HG02870 (cell line): ENCODE measurements around the gene ZNF644.
"Not testable (repeated sequence)": the region's sequence is repeated elsewhere in the genome, so short reads cannot be mapped to it uniquely, and the experiment has no call there.

ENCODE experiments used
- ATAC-seq: cut with Tn5 transposase; IDR thresholded peaks from one replicate; pipeline ENCODE4 v1.9.1; 2021; ENCODE audit warnings: mild to moderate bottlenecking, moderate library complexity; ENCODE audit not compliant: unreplicated experiment

Gene ZNF644

DNA sequence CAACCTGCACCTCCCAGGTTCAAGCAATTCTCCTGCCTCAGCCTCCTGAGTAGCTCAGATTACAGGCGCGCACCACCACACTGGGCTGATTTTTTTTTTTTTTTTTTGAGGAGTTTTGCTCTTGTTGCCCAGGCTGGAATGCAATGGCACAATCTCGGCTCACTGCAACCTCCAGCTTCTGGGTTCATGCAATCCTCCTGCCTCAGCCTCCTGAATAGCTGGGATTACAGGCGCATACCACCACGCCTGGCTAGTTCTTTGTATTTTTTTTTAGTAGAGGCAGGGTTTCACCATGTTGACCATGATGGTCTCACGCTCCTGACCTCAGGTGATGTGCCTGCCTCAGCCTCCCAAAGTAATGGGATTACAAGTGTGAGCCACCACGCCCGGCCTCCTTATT is 93.6 kb downstream of the ZNF644 start:
- not testable (repeated sequence) for ATAC-seq

DNA sequence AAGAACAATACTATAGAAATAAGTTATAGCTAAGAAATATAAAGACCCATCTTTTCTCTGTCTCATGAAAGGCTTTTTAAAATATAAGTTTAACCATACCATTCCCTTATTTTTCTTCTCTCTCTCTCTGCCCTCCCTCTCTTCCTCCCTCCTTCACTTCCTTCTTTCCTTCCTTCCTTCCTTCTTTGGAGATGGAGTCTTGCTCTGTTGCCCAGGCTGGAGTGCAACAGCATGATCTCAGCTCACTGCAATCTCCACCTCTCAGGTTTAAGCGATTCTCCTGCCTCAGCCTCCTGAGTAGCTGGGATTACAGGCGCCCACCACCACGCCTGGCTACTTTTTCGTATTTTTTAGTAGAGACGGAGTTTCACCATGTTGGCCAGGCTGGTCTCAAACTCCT is 94.2 kb downstream of the ZNF644 start:
- not testable (repeated sequence) for ATAC-seq

DNA sequence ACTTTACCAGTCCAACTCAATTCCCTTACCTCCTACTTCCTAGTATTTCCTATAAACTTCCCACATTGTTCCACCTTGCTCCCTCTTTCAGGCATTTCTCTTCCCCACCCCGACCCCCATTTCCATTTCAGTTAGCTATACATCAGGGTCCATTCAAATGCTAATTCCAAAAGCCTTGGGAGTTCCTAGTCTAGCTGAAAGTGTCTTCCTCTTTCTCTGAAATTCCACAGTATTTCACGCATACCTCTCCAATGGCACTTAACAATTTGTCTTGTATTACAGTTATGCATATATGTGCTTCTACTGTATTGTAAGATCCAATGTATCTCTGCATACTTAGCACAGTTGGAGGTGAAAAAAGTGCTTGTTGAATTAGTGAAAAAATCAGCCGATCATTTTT is 94.9 kb downstream of the ZNF644 start:
- ATAC-seq: no peak

DNA sequence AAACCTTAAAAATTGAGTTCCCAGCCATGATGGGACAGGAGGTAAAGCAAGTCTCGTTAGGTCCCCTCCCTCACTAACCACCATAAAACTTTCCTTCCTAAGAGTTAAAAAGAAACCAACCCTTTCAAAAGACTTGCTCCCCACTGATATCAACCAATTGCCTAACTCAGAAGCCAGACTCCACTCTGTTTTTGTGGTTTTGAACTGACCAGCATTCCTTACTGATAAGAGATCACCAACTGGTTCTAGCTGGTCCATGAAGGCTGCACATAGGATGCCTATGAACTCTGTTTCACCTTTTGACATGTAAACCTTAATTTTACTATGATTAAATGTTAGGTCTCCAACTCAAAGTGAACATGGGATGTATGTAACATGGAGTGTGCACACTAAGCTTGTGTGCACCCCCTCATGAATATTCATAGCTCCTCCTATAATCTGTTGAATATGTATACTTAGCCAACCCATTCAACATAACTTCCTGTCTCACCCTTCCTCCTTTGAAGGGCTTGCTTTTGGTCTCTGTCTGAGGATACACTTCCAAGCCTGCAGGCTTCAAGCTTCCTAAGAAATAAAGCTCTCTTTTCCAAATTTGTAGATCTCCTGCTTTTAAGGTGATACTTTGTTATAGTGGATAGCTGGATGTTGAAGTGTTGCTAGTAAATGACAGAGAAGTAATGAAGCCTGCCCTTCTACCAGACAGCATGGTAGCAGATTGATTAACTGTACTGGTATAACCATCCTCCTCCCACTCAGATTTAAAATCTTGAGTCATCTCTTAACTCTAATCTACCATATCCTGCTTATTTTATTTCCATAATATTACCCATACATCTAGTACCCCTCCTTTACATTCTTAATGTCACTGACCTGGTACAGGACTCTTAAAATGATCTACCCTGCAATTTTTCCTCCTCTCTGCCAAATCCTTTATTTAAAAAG is 95.6 kb downstream of the ZNF644 start:
- ATAC-seq: no peak

DNA sequence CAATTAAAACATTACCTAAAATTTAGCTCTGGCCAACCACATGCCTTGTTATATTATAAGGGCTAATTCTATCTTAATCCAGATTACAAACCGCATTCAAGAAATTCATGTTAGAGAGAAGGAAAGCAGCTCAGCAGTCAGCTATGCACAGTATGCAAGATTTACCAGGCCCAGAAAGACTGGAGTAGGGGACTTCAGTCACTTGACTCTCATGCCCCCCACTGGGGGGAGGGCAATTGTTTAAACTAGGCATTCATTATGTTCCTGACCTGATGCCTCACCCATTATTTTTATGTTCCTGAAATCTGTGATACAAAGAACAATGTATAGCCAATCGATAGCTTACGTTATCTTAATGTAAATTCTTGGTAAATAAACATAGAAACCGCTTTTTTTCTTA is 96.9 kb downstream of the ZNF644 start:
- no peak for ATAC-seq

DNA sequence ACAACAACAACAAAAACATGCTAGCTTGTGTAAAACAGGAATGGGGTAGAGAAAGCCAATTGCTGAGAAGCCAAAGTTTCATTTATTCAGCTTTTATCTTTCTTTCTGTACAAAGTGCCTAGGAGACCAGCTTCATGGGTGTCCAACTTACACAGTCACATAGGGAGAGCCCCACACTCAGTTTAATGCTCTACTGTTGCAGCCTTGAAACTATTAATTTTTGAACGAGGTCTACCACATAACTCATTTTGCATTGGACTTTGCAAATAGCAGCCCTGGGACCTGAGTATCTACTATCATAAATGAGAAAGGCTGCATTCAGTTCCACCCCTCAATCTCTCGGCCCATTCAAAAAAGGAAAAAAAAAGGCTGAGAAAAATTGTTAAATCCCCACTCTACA is 98.8 kb downstream of the ZNF644 start:
- ATAC-seq: no peak

DNA sequence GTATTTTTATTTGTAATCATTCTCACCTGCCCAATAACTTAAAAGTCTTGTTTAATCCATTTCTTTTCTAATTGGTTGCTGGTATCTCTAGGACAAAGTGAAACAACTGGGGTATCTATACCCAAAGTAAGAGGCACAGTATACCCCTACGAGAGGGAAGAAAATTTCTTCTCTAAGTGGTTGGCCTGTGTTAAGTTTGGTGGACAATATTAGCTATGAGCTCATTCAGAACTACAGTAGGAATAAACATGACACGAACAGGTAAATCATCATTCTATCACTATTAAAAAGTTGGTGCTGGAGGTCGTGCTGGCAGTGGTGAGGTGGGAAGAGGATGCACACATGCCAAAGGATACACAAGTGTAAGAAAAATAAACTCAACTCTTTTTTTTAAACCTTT is 99.6 kb downstream of the ZNF644 start:
- no peak for ATAC-seq

DNA sequence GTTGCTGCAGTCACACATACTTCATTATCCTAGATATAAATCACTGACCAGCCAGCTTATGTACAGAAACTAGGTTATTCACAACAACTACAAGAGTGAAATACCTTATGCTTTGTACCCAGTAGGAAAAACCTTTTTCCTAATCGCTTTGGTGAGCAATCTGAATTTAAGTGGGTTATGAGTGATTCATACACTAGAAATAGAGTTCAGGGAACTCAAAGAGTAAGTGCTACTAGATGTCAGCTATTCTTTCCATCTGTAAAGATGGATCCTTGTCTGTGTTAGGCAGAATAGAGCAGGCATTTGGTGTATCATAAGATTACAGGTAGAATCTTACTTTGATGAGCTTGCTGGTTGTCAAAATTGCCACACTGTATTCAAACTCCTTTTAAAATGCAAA is 101.9 kb downstream of the ZNF644 start:
- ATAC-seq: no peak

DNA sequence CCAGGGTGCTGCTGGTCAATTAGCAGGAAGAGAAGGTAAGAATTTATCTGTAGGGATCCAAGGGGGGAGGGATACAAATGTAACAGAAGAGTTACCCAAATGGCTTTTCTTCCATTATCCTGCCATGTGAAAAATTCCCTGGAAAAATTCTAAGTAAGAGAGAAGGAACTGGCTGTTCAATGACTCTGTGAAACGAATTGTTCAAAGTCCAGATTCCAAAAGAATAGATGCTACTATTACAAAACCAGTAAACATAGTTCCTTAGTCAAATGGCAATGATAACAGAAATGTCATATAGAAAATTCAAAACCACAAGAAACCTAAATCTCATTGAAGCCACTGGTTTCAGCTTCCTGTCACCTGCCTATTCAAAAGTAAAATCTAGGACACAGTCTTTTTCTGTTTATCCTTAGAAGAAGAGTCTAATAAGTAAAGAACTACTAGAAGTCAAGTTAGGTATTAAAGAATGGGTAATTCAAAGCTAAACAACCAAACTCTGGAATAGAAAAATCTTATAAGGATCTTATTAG is 102.6 kb downstream of the ZNF644 start:
- ATAC-seq: no peak

DNA sequence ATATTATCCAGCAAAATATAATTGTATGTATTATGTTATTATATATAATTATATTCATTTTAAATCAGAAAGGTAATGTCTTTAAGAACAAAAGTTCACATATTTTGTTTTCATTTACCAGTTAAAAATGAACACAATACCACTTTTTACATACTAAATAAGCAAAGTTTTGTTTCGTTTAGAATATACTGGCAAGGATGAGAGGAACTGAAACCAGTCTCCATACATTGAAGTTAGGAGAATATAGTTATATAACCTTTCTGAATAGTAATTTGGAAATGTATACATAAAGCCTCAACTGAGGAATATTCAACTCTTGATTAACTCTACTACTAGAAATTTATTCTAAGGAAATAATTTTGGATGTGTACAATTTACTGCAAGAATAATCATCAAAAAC is 110.5 kb downstream of the ZNF644 start:
- no peak for ATAC-seq

DNA sequence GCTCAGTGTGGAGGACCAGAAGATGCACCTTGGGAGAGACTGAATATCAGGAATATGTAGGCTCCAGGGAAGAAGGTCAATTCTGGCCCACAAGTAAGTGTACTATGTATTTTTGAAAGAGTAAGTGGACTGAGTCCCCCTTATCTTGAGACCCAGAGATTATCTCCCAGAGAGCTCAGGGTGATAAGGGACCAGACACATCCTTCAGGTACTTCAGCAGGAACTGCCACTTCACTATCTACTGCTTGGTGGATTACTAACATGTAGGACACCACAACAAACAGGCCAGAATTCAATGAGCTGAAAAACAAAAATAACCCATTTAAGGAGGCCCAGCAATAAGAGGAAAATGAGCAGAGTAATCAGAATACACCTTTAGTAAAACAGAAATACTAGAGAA is 119.2 kb downstream of the ZNF644 start:
- no peak for ATAC-seq

DNA sequence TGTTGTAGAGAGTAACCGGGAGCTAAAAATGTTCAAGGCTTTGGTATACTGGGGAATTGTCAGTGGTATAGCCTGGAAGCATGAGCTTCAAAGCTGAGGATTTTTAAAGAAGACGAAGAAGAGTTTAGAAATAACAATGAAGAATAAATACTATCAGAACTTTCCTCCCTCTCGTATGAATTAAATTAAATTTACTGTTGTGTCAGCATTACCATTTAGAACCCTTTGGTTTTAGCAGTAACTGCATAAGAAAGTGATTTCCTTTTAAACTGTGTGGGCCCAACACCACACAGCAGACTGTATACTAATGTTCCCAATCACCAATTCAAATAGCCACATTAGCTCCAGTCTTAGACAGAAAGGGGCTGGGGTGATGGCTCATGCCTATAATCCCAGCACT is 122.6 kb downstream of the ZNF644 start:
- no peak for ATAC-seq

DNA sequence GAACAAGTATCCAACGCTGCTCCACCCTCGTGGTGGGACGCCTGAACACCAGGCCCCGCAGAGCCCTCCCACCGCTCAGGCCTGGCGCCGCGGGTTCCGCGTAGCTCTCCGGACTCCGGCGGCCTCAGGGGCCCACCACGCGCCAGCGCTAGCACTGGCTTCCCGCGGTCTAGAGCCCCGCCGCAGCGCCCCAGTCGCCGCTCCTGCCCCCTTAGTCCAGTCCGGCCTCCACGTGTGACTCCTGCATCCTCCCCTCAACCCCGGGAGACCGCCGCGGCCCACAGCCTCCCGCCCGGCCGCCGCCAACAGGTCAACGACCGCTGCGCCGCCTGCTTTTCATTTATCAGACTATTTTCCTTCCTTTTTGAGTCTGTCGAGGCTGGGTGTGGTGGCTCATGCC is 128.2 kb downstream of the ZNF644 start:
- not testable (repeated sequence) for ATAC-seq

DNA sequence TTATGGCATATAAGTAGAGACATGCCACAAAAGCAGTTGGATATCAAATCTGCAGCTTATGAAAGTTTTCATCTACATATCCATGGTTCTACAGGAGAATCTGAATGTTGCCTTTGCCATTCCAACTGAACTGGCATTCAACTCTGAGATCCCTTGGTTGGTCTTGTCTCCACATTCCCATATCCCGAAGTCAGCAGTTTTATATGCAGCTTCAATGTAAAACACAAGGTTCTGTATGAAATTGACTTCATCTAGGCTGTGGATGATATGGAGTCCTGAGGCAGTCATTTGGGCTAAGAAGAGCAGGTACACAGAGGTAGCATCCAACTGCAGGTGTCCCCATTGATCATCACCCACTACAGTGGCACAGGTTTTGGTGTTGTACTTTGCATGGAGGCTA is 129.0 kb downstream of the ZNF644 start:
- ATAC-seq: not testable (repeated sequence)

DNA sequence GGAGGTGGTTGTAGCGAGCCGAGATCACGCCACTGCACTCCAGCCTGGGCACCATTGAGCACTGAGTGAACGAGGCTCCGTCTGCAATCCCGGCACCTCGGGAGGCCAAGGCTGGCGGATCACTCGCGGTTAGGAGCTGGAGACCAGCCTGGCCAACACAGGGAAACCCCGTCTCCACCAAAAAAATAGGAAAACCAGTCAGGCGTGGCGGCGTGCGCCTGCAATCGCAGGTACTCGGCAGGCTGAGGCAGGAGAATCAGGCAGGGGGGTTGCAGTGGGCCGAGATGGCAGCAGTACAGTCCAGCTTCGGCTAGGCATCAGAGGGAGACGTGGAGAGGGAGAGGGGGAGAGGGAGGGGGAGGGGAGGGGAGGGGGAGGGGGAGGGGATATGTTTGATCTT is 129.6 kb downstream of the ZNF644 start:
- not testable (repeated sequence) for ATAC-seq

DNA sequence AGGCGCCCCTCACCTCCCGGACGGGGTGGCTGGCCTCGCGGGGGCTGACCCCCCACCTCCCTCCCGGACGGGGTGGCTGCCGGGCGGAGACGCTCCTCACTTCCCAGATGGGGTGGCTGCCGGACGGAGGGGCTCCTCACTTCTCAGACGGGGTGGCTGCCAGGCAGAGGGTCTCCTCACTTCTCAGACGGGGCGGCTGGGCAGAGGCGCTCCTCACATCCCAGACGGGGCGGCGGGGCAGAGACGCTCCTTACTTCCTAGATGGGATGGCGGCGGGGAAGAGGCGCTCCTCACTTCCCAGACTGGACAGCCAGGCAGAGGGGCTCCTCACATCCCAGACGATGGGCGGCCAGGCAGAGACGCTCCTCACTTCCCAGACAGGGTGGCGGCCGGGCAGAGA is 130.1 kb downstream of the ZNF644 start:
- ATAC-seq: not testable (repeated sequence)

DNA sequence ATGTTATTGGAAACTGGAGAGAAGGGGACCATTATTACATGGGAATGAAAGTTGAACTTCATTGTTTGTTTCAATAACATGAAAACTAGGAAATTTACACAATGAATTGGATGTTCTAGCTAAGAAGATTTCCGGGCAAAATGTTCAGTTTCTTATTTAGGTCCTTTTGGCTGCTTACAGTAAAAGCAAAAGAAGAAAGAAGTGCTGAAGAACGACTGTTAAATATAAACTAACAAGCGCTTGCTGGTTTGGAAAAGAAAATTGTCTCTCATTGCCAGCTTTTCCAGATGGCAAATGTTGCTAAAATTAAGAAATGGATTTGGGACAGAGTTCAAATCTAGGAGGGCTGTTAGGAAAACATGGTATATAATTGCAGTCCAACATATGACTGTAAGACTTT is 139.6 kb downstream of the ZNF644 start:
- ATAC-seq: no peak

DNA sequence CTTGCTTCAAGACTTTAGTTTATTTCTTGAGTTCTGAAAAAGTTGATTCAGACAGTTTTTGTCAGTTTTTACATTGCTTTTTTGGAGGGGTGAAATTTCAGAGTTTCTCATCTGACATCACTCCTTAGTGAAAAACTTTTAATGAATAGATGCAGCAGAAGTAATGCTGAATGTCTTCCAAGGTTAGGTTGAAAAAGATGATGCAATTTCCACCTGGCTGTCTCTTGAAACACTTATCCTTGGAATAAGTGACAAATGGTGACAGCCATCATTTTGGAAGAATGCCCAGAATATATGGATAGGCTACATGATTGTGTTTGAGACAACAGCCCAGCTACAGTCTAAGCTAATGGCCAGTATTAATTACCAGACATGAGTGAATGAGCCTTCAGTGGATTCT is 140.8 kb downstream of the ZNF644 start:
- ATAC-seq: no peak

DNA sequence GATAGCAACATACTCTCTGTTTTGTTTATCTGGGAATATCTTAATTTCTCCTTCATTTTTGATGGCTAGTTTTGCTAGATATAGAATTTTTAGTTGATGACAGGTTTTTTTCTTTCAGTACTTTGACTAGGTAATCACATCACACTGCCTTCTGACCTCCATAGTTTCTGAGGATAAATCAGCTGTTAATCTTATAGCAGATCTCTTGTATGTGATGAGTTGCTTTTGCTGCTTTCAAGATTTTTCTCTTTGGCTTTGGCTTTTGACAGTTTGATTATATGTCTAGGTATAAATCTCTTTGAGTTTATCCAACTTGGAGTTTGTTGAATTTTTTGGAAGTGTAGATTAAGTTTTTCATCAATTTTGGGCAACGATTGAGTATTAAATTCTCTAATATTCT is 142.6 kb downstream of the ZNF644 start:
- ATAC-seq: no peak

DNA sequence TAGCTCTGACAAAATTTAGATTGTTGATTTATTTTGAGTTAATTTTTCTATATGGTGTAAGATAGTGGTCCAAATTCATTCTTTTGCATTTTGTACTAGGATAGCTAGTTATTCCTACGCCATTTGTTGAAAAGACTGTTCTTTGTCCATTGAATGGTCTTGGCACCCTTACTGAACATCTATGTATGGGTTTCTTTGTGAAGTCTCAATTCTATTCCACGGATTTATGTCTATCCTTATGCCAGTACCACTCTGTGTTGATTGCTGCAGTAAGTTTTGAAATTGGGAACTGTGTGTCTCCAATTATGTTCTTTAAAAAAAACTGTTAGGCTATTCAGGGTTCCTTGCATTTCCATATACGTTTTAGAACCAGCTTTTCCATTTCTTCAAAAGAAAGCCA is 145.7 kb downstream of the ZNF644 start:
- no peak for ATAC-seq
